GM19455 (cell line): ENCODE results near the gene FIGN.

Source experiments
- ATAC-seq: cut with Tn5 transposase; IDR thresholded peaks from one replicate; pipeline ENCODE4 v1.9.1; 2021; ENCODE audit not compliant: unreplicated experiment

The FIGN gene

GRCh38 chr2:163709270-163709669 is 26.5 kb downstream of the FIGN start:
- no peak for ATAC-seq

- no peak for ATAC-seq
Measured at GRCh38 chr2:163708265-163708664, 27.5 kb downstream of the FIGN start.

- ATAC-seq = no peak
Measured at GRCh38 chr2:163703386-163703785, 32.4 kb downstream of the FIGN start.

GRCh38 chr2:163701399-163702195 is 34.2 kb downstream of the FIGN start:
- ATAC-seq = no peak

- no peak for ATAC-seq
Measured at GRCh38 chr2:163698857-163699256, 37.0 kb downstream of the FIGN start.

GRCh38 chr2:163697846-163698637 is 37.8 kb downstream of the FIGN start:
- no peak for ATAC-seq

GRCh38 chr2:163697429-163697828 is 38.4 kb downstream of the FIGN start:
- no peak for ATAC-seq

- ATAC-seq = no peak
Measured at GRCh38 chr2:163693484-163693883, 42.3 kb downstream of the FIGN start.

- no peak for ATAC-seq
Measured at GRCh38 chr2:163692611-163693482, 43.0 kb downstream of the FIGN start.

- ATAC-seq = no peak
Measured at GRCh38 chr2:163692081-163692480, 43.7 kb downstream of the FIGN start.

- no peak for ATAC-seq
Measured at GRCh38 chr2:163690896-163691295, 44.9 kb downstream of the FIGN start.

- ATAC-seq = no peak
Measured at GRCh38 chr2:163687217-163687616, 48.6 kb downstream of the FIGN start.

GRCh38 chr2:163686289-163686688 is 49.5 kb downstream of the FIGN start:
- no peak for ATAC-seq

GRCh38 chr2:163682695-163683094 is 53.1 kb downstream of the FIGN start:
- ATAC-seq = no peak

- no peak for ATAC-seq
Measured at GRCh38 chr2:163681745-163682144, 54.1 kb downstream of the FIGN start.

- ATAC-seq = no peak
Measured at GRCh38 chr2:163675388-163675787, 60.4 kb downstream of the FIGN start.

- no peak for ATAC-seq
Measured at GRCh38 chr2:163673522-163673921, 62.3 kb downstream of the FIGN start.

- ATAC-seq = no peak
Measured at GRCh38 chr2:163670929-163671328, 64.9 kb downstream of the FIGN start.

GRCh38 chr2:163669506-163669905 is 66.3 kb downstream of the FIGN start:
- no peak for ATAC-seq

GRCh38 chr2:163667064-163667887 is 68.5 kb downstream of the FIGN start:
- no peak for ATAC-seq
